ENCODE data around the gene CDK18.

The CDK18 gene

GRCh38 chr1:205542367-205542766, 37.9 kb downstream of the CDK18 start:
- DNase-seq: no peak

- DNase-seq: no peak
Observed at GRCh38 chr1:205543351-205544301, 39.2 kb downstream of the CDK18 start.

GRCh38 chr1:205545001-205545919, 40.8 kb downstream of the CDK18 start:
- no peak for DNase-seq

- DNase-seq: no peak
Observed at GRCh38 chr1:205545991-205546390, 41.5 kb downstream of the CDK18 start.

DNA sequence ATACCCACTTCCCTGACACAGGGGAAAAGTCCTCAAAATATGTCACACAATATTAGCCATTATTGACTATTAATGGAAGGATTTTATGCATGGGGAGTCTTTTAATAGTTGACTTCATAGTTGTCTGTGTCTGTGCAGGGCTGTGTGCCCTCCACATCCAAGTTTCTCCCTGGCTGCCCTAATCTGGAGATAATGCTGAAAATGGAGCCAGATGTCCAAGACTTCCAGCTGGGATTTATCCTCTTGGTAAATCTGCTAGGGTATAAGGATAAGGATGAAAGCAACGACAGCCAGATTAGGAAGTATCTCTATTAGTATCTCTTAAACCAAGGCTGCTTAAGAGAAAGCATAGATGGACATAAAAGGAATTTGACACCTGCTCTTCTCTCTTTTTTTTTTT, 42.1 kb downstream of the CDK18 start:
- no peak for DNase-seq

GRCh38 chr1:205547936-205548827, 43.7 kb downstream of the CDK18 start:
- DNase-seq: no peak

GRCh38 chr1:205554026-205554811, 49.8 kb downstream of the CDK18 start:
- DNase-seq: no peak

- no peak for DNase-seq
Observed at GRCh38 chr1:205561501-205562203, 57.2 kb downstream of the CDK18 start.

DNA sequence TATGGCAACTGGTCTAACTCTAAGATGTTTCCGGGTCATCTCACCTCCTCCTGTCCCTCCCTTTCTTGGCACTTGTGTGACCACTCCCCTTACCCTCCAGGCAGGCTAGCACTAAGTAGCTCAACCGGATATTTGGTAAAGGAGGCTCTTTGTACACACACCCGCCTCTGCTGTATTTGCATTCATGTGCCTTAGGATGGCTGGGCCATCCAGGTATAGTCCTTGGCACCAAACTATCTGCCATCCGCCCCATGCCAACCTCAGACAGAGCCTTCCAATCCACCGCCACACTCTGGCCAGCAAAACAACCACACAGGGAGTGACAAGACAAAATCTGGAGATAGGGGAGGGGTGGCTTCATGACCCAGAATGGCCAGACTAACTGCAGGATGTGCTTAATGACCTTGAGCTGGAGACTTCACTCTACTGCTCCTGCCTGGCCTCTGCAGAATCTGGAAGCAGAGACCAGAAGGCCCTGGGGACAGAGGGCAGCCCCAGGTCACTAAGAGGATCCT, 59.5 kb downstream of the CDK18 start:
- DNase-seq: no peak

DNA sequence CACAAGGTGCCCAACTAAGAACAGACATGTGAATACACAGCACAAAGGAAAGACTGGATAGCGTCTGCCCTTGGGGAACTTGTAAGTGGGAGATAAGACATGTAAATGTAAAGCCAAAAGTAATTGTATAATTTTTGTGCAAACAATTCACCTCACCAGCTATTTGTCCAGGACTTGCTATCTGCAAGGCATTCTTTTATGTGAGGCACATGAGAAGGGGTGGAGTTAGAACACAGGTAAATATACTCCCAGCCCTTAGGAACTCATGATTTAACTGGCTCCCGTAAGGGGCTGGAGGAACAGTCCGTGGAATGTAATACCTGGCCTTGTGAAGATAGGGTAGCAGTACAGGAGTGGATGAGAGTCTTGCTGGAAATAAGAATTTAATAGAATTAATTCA, 61.3 kb downstream of the CDK18 start:
- no peak for DNase-seq

DNA sequence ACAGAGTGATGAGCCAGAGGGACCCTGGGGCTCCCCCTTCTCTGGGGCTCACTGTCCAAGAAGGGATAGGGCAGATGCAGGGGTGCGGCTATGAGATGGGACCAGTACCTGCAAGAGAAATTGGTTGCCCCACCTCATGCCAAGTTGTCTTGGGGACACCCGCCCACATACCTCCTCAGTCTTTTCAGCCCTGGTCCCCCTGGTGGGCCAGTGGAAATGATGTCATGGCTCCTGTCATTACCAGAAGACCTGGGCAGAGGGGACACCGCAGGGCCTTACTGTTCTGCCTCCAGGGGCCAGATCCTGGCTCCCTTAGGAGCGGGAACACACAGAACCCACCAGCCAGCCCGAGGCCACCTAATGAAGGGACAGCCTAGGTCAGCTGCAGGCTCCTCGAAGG, 63.2 kb downstream of the CDK18 start:
- DNase-seq: no peak

- DNase-seq: no peak
Observed at GRCh38 chr1:205568135-205568468, 63.6 kb downstream of the CDK18 start.

- DNase-seq: no peak
Observed at GRCh38 chr1:205568469-205569361, 64.2 kb downstream of the CDK18 start.

DNA sequence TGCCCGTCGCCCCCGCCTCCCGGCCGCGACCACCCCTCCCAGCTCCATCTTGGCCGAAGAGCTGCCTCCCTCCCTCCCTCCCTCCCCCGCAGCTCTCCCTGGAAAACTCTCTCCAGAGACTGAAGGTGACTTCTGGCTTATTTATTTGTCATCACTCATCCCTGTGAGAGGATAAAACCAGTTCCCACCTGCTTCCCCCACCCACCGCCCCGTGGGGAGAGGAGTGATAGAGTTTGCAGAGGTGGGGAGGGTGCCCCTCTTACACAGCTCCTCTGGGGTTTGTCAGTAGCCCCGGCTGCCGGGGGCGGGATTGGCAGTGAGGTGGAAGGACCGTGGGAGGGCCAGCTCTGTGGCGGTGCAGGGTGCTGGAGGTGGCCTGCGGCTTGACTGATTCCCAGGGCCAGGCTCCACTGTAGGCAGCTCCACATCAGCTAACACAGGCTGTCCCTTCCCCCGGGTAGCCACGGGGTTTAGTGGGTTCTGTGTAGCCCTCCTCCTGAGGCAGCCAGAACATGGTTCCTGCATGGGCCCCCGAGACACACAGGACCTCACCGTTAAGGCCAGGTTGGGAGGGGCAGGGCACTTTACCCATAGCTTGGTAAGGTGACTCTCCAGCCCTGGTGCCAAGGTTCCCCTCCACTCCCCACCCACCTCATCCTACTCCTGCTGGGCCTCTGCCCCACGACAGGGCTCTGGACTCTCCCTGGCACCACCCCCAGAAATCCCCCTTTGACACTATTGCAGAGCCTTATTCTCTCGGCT, 65.1 kb downstream of the CDK18 start:
- no peak for DNase-seq

DNA sequence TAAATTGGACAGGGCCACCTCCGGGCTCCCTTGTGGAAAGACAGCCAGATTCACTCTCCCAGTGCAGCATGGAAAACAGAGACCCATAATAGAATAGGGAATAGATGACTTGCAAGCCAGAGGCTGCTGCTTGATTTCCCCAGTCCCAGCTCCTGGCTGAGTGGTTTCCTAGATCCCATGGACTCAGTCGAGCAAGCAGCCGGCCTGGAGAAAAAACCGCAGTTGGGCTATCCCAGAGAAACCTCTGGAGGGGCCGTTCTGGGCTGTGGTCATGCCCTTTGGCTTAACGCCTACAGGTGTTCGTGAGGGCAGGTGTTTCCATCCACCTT, 65.7 kb downstream of the CDK18 start:
- no peak for DNase-seq

DNA sequence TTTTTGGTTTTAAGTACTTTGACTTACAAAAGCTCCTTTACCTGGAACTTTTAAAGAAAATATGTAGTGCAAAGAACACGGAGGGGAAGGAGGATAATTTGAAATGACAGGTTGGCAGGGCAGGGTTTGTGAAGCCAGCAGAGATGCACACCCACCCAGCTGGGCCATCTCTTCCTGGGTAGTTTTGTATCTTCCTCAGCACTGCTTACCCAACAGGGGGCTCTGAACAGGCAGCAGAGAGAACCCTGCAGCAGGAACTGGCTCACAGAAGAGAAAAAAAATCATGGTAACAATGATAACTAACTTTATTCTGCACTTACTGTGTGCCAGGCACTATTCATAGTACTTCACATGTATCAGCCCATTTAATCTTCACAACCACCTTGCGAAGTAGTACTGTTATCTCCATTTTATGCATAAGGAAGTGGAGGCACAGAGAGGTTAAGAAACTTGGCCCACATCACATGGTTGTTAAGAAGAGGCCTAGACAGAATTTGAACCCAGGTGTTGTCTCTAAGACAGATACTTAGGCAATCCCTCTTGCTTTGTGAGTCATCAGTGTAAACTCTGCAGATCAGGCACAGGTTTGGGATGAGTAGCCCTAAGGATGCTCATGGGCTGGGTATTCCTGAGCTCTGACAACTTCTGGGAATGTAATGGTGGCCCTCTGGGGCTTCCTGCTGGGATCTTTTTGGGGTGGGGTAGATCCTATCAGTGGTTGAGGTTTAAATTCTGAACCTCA, 66.5 kb downstream of the CDK18 start:
- no peak for DNase-seq

- no peak for DNase-seq
Observed at GRCh38 chr1:205571747-205572146, 67.3 kb downstream of the CDK18 start.

GRCh38 chr1:205572421-205572820, 68.0 kb downstream of the CDK18 start:
- no peak for DNase-seq

Data from GF-D8 (cell line).